Inflammatory macrophage treated with lipopolysaccharide for 4 hours (primary cell): ENCODE measurements around the gene PLEKHS1.
"Not testable (repeated sequence)": the region's sequence is repeated elsewhere in the genome, so short reads cannot be mapped to it uniquely, and the experiment has no call there.

Experiments used
- DNase-seq: peaks from one replicate; pipeline ENCODE4 v3.0.0-alpha.2; 2020

Gene PLEKHS1

GRCh38 chr10:113802997-113803396 is 51.5 kb downstream of the PLEKHS1 start:
- DNase-seq, result no peak

DNA sequence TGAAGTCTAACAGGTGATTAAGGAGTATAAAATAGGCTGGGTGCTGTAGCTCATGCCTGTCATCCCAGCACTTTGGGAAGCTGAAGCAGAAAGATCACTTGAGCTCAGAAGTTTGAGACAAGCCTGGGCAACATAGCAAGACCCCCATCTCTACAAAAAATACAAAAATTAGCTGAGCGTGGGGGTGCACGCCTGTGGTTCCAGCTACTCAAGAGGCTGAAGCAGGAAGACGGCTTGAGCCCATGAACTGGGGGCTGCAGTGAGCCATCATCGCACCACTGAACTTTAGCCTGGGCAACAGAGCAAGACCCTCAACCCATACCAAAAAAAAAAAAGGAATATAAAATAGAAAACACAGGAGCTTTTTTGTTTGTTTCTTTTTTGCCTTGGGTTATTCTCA is 55.0 kb downstream of the PLEKHS1 start:
- no peak for DNase-seq

GRCh38 chr10:113808168-113808567 is 56.7 kb downstream of the PLEKHS1 start:
- no peak for DNase-seq

DNA sequence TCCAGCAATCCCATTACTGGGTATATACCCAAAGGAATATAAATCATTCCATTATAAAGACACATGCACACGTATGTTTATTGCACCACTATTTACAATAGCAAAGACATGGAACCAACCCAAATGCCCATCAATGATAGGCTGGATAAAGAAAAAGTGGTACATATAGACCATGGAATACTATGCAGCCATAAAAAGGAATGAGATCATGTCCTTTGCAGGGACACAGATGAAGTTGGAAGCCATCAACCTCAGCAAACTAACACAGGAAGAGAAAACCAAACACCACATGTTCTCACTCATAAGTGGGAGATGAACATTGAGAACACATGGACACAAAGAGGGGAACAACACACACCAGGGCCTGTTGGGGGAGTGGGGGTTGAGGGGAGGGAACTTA is 63.2 kb downstream of the PLEKHS1 start:
- not testable (repeated sequence) for DNase-seq

GRCh38 chr10:113819989-113820388 is 68.5 kb downstream of the PLEKHS1 start:
- no peak for DNase-seq

- DNase-seq, result no peak
Observed at GRCh38 chr10:113820507-113820906, 69.0 kb downstream of the PLEKHS1 start.

DNA sequence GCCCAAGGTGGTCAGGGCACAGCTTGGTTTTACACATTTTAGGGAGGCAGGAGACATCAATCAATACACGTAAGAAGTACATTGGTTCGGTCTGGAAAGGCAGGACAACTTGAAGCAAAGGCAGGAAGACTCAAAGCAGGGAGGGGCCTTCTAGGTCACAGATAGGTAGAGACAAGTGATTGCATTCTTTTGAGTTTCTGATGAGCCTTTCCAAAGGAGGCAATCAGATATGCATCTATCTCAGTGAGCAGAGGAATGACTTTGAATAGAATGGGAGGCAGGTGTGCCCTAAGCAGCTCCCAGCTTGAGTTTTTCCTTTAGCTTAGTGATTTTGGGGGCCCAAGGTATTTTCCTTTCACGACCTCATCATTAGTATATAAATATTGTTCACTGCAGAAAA is 69.8 kb downstream of the PLEKHS1 start:
- DNase-seq, result not testable (repeated sequence)

DNA sequence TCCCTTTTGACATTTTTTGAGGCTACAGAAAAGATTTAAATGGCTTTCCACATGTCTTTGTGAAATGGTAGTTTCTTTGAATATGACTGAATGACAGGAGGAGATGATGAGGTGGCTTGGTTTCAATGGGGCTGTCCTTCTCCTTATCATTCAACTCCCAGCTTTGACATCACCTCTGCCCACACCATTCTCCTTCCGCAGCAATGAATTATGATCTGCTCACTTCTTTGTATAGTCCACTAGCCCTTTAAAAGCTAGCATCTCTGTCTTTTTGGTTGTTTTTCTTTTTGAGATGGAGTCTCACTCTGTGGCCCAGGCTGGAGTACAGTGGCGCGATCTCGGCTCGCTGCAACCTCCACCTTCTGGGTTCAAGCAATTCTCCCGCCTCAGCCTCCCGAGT is 70.7 kb downstream of the PLEKHS1 start:
- DNase-seq, result no peak

- DNase-seq, result no peak
Observed at GRCh38 chr10:113823389-113823788, 71.9 kb downstream of the PLEKHS1 start.

DNA sequence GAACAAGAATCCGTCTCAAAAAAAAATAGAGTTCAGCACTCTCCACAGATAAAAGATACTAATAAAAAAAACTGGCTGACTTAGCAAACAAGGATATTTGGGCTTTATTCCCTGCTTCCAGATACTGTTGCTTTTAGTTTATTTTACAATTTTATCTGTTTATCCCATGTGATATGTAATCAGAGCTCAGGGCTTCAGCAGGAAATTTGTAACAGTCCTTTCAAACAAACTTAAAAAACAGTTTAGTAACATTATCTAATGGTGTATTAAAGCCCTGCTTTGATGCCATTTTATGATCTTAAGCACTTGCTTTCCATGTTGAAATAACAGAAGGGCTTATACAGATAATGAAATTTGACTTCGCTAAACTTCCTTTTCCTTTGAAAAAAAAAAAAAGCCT is 74.3 kb downstream of the PLEKHS1 start:
- no peak for DNase-seq

DNA sequence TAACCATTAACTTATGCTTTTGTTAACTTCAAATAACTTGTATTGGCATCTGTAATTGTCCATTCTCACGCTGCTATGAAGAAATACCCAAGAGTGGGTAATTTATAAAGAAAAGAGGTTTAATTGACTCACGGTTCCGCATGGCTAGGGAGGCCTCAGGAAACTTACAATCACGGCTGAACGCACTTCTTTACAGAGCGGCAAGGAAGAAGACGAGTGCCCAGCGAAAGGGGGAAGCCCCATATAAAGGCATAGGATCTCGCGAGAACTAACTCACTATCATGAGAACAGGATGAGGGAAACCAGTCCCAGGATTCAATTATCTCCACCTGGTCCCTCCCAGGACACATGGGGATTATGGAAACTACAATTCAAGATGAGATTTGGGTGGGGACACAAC is 77.1 kb downstream of the PLEKHS1 start:
- not testable (repeated sequence) for DNase-seq
